H9 (cell line): ENCODE measurements around the gene TAF13. TPM values are rescaled to one million over a fixed set of nuclear protein-coding genes. Genes with fewer than 3 reads are reported as not detected.

Experiments
- DNase-seq: peaks from one replicate; pipeline ENCODE4 v3.0.0-alpha.2; 2017
- H2AFZ ChIP-seq: one replicate; pipeline ENCODE4 v1.6.1; 2013; ENCODE audit warnings: mild to moderate bottlenecking, low read length, control low read depth, moderate library complexity
- H2AK5ac ChIP-seq: 2 replicates; pipeline ENCODE4 v1.6.1; 2013; ENCODE audit warnings: low read length, control low read depth, mixed read lengths; ENCODE audit not compliant: insufficient read length
- H2BK120ac ChIP-seq: one replicate; pipeline ENCODE4 v1.6.1; 2013; ENCODE audit warnings: low read depth, mild to moderate bottlenecking, low read length, control low read depth, inconsistent platforms; ENCODE audit not compliant: poor library complexity, severe bottlenecking
- H2BK12ac ChIP-seq: 2 replicates; pipeline ENCODE4 v1.6.1; 2013; ENCODE audit warnings: low read length, control low read depth, mixed read lengths, low read depth; ENCODE audit not compliant: insufficient read length
- H2BK15ac ChIP-seq: 2 replicates; pipeline ENCODE4 v1.6.1; 2013; ENCODE audit warnings: low read depth, low read length, control low read depth
- H2BK20ac ChIP-seq: one replicate; pipeline ENCODE4 v1.6.1; 2013; ENCODE audit warnings: low read depth, mild to moderate bottlenecking, low read length, control low read depth, inconsistent platforms; ENCODE audit not compliant: poor library complexity, severe bottlenecking
- H2BK5ac ChIP-seq: 2 replicates; pipeline ENCODE4 v1.6.1; 2013; ENCODE audit warnings: low read length, control low read depth, mixed read lengths; ENCODE audit not compliant: insufficient read length
- H3K14ac ChIP-seq: 2 replicates; pipeline ENCODE4 v1.6.1; 2013; ENCODE audit warnings: low read length, control low read depth; ENCODE audit not compliant: insufficient read depth
- H3K18ac ChIP-seq: 2 replicates; pipeline ENCODE4 v1.6.1; 2013; ENCODE audit warnings: low read depth, mild to moderate bottlenecking, mixed read lengths, low read length, control low read depth; ENCODE audit not compliant: insufficient read length
- H3K23ac ChIP-seq: 2 replicates; pipeline ENCODE4 v1.6.1; 2013; ENCODE audit warnings: low read length, control low read depth, mixed read lengths, low read depth; ENCODE audit not compliant: insufficient read length
- H3K23me2 ChIP-seq: 2 replicates; pipeline ENCODE4 v1.6.1; 2013; ENCODE audit warnings: low read depth, mild to moderate bottlenecking, mixed read lengths, low read length, control low read depth; ENCODE audit not compliant: insufficient read length, poor library complexity, severe bottlenecking
- H3K27ac ChIP-seq: 2 replicates; pipeline ENCODE4 v1.5.1; 2013; ENCODE audit warnings: low read length, control low read depth, mixed read lengths, low read depth; ENCODE audit not compliant: insufficient read length
- H3K27me3 ChIP-seq: 2 replicates; pipeline ENCODE4 v1.6.1; 2013; ENCODE audit warnings: low read length, control low read depth, inconsistent platforms; ENCODE audit not compliant: insufficient read depth
- H3K4ac ChIP-seq: 2 replicates; pipeline ENCODE4 v1.6.1; 2013; ENCODE audit warnings: low read depth, mild to moderate bottlenecking, control low read depth, inconsistent platforms, low read length, moderate library complexity
- H3K4me1 ChIP-seq: 2 replicates; pipeline ENCODE4 v1.6.1; 2013; ENCODE audit warnings: low read length, control low read depth, inconsistent platforms; ENCODE audit not compliant: insufficient read depth
- H3K4me2 ChIP-seq: 2 replicates; pipeline ENCODE4 v1.6.1; 2013; ENCODE audit warnings: low read length, control low read depth, mixed read lengths; ENCODE audit not compliant: insufficient read length, insufficient read depth
- H3K56ac ChIP-seq: 2 replicates; pipeline ENCODE4 v1.6.1; 2013; ENCODE audit warnings: low read depth, mild to moderate bottlenecking, mixed read lengths, low read length, control low read depth; ENCODE audit not compliant: insufficient read length
- H3K79me1 ChIP-seq: 2 replicates; pipeline ENCODE4 v1.6.1; 2013; ENCODE audit warnings: low read depth, mild to moderate bottlenecking, moderate library complexity, low read length, control low read depth, inconsistent platforms; ENCODE audit not compliant: insufficient read depth, poor library complexity, severe bottlenecking
- H3K79me2 ChIP-seq: 2 replicates; pipeline ENCODE4 v1.6.1; 2013; ENCODE audit warnings: low read length, control low read depth, inconsistent platforms; ENCODE audit not compliant: insufficient read depth
- H3K9ac ChIP-seq: 2 replicates; pipeline ENCODE4 v1.6.1; 2013; ENCODE audit warnings: low read length, control low read depth, mixed read lengths; ENCODE audit not compliant: insufficient read length; ENCODE audit errors: extremely low read depth
- H3K9me3 ChIP-seq: one replicate; pipeline ENCODE4 v1.6.1; 2013; ENCODE audit warnings: low read depth, low read length, inconsistent platforms; ENCODE audit not compliant: control insufficient read depth
- H3T11ph ChIP-seq: one replicate; pipeline ENCODE4 v1.6.1; 2013; ENCODE audit warnings: mild to moderate bottlenecking, low read length, control low read depth, inconsistent platforms
- H4K20me1 ChIP-seq: one replicate; pipeline ENCODE4 v1.6.1; 2013; ENCODE audit not compliant: control insufficient read depth, insufficient read length, insufficient read depth
- H4K5ac ChIP-seq: 2 replicates; pipeline ENCODE4 v1.6.1; 2013; ENCODE audit warnings: low read depth, mild to moderate bottlenecking, mixed read lengths, low read length, control low read depth; ENCODE audit not compliant: insufficient read length
- H4K8ac ChIP-seq: replicated peaks from 2 replicates; pipeline ENCODE4 v1.6.1; 2013; ENCODE audit warnings: low read length, control low read depth, mixed read lengths, low read depth; ENCODE audit not compliant: insufficient read length
- H4K91ac ChIP-seq: 2 replicates; pipeline ENCODE4 v1.6.1; 2013; ENCODE audit warnings: low read depth, mild to moderate bottlenecking, moderate library complexity, mixed read lengths, low read length, control low read depth; ENCODE audit not compliant: insufficient read length
- H3K27ac Mint-ChIP-seq, 3 experiments: 2 replicates in 2 of 3; 3 replicates in 1 of 3; pipeline ENCODE4 v1.8.0; 2020 to 2021; ENCODE audit warnings: mixed read lengths in 3 of 3, mild to moderate bottlenecking in 1 of 3, moderate library complexity in 1 of 3
- H3K27me3 Mint-ChIP-seq: 2 replicates; pipeline ENCODE4 v1.8.0; 2021; ENCODE audit warnings: low read depth, mild to moderate bottlenecking, moderate library complexity, mixed read lengths
- H3K36me3 Mint-ChIP-seq, 3 experiments: 2 replicates in 2 of 3; 3 replicates in 1 of 3; pipeline ENCODE4 v1.8.0; 2020 to 2021; ENCODE audit warnings: low read depth in 3 of 3, mixed read lengths in 3 of 3; ENCODE audit not compliant: insufficient read depth in 1 of 3
- H3K4me1 Mint-ChIP-seq, 2 experiments: 2 replicates each; pipeline ENCODE4 v1.8.0; 2020; ENCODE audit warnings: mixed read lengths in 2 of 2
- H3K4me3 Mint-ChIP-seq, 2 experiments: 2 replicates in 1 of 2; 3 replicates in 1 of 2; pipeline ENCODE4 v1.8.0; 2020 to 2021; ENCODE audit warnings: mild to moderate bottlenecking in 2 of 2, mixed read lengths in 2 of 2, moderate library complexity in 1 of 2
- H3K9me3 Mint-ChIP-seq, 2 experiments: 2 replicates in 1 of 2; 3 replicates in 1 of 2; pipeline ENCODE4 v1.8.0; 2020; ENCODE audit warnings: mild to moderate bottlenecking in 2 of 2, mixed read lengths in 2 of 2, moderate library complexity in 1 of 2
- WGBS: extraction: QIAGEN DNeasy Blood & Tissue Kit; methylation state at CpG from one replicate; pipeline ENCODE4 v1.1.7; 2013; ENCODE audit warnings: missing lambda C conversion rate, low lambda C conversion rate, mixed read lengths; ENCODE audit not compliant: insufficient read length; ENCODE audit errors: extremely low coverage; 5-methylcytosine and 5-hydroxymethylcytosine counted together
- total RNA-seq: library from RNA; stranded (reverse); gene quantifications from 2 replicates; pipeline ENCODE4 v1.2.1, GENCODE V29; 2021
- TF ChIP-seq, protein P1 (sequence below): fragments of 200-600 bp; sonication (generic); conservative IDR thresholded peaks from 3 replicates; pipeline ENCODE4 v1.8.0; 2021; ENCODE audit warnings: antibody characterized with exemption, mild to moderate bottlenecking

Gene TAF13
- total RNA-seq, 1 experiment from 2014 or later, result 50.9 TPM

DNA sequence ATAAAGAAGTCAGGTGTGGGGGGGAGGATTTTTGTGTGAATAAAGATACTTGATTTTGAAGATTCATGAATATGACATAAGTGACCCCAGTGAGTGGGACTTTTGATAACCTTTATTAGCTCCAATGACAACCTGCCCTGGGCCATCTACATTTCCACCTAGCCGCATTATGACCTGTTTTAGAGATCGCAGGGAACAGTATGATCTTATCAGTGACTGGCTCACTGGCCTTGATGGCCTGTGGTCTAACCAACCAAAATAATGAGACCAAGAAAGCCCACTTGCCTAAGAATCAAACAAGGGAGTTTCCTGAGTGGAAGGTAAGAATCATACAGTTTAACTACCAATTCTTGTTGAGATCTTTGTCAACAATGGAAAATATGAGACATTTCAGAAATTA is 39.9 kb upstream of the TAF13 start:
- H2AFZ ChIP-seq, result no peak overlapping the region
- TF ChIP-seq, protein P1, sequence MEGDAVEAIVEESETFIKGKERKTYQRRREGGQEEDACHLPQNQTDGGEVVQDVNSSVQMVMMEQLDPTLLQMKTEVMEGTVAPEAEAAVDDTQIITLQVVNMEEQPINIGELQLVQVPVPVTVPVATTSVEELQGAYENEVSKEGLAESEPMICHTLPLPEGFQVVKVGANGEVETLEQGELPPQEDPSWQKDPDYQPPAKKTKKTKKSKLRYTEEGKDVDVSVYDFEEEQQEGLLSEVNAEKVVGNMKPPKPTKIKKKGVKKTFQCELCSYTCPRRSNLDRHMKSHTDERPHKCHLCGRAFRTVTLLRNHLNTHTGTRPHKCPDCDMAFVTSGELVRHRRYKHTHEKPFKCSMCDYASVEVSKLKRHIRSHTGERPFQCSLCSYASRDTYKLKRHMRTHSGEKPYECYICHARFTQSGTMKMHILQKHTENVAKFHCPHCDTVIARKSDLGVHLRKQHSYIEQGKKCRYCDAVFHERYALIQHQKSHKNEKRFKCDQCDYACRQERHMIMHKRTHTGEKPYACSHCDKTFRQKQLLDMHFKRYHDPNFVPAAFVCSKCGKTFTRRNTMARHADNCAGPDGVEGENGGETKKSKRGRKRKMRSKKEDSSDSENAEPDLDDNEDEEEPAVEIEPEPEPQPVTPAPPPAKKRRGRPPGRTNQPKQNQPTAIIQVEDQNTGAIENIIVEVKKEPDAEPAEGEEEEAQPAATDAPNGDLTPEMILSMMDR, result no peak
- DNase-seq, result no peak
- H4K20me1 ChIP-seq, result no peaks in the 10 kb centered on the region
- peaks cover 11 to 17% of the 10 kb centered on the region in 2 experiments for H3K4me1 Mint-ChIP-seq
- H2AK5ac ChIP-seq, result no peak overlapping the region
- no peak overlapping the region for H4K91ac ChIP-seq
- no peaks in the 10 kb centered on the region; a peak in 1 of 5 replicates for H3K9me3 Mint-ChIP-seq
- H3K27me3 ChIP-seq, result peaks cover 23% of the 10 kb centered on the region; the same call in 1 of the 2 replicates
- H3K27ac ChIP-seq, result no peak overlapping the region
- no peaks in the 10 kb centered on the region for H3K4me1 ChIP-seq
- H3K4me3 Mint-ChIP-seq, result no peak overlapping the region
- H3K79me2 ChIP-seq, result no peaks in the 10 kb centered on the region
- peaks cover 13% of the 10 kb centered on the region for H3K23me2 ChIP-seq
- H2BK20ac ChIP-seq, result no peak overlapping the region
- H3K14ac ChIP-seq, result no peak overlapping the region
- no peak overlapping the region for H3K4ac ChIP-seq
- no peak overlapping the region for H3K4me2 ChIP-seq
- no peaks in the 10 kb centered on the region for H3K36me3 Mint-ChIP-seq
- no peak overlapping the region for H3K18ac ChIP-seq
- no peak overlapping the region for H2BK12ac ChIP-seq
- no peak overlapping the region for H4K8ac ChIP-seq
- H2BK15ac ChIP-seq, result no peak overlapping the region
- H3K56ac ChIP-seq, result no peak overlapping the region
- no peak overlapping the region for H4K5ac ChIP-seq
- no peak overlapping the region for H2BK5ac ChIP-seq
- no peak overlapping the region for H3T11ph ChIP-seq
- H3K27ac Mint-ChIP-seq, result no peak overlapping the region
- H3K27me3 Mint-ChIP-seq, result peaks cover 67% of the 10 kb centered on the region
- H3K9ac ChIP-seq, result no peak overlapping the region
- WGBS, result no CpG with 5 or more reads among the region's 2 CpGs
- H3K23ac ChIP-seq, result no peak overlapping the region
- H3K79me1 ChIP-seq, result no peaks in the 10 kb centered on the region
- H2BK120ac ChIP-seq, result no peak overlapping the region
- no peaks in the 10 kb centered on the region for H3K9me3 ChIP-seq
